Measurements from ENCODE around the gene ASTN2. TPM values are rescaled to one million over a fixed set of nuclear protein-coding genes. Genes with fewer than 3 reads are reported as not detected.

Gene ASTN2
- total and polyA plus RNA-seq, 2 experiments from 2014 or later, result 5.8 to 7.5 TPM

DNA sequence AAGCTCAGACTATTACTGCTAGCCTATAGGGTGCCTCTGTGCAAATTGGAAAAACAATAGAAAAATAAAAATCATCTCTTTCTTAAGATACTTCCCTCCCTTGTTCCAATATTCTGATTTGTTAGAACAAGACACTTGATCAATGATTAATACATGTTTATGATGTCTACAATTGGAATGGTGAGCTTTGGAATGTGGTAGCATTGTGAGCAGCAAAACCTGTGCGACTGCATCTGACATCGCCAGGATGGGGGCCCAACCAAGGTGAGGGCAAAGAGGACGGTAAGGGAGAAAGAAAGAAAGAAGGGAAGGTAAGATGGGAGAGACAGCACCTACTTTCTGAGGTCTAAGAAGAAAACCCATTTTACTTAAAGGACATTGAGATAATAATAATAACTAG is 910.8 kb downstream of the ASTN2 start:
- H3K79me2 ChIP-seq (ENCODE audit: insufficient read depth), result no peaks in the 10 kb centered on the region
- no peak overlapping the region for H3K9ac ChIP-seq
- no peaks in the 10 kb centered on the region for H3K27me3 ChIP-seq (replicated peaks; ENCODE audit: insufficient read depth)
- H3F3A ChIP-seq (ENCODE audit: insufficient read depth), result peaks cover 16% of the 10 kb centered on the region
- no peak overlapping the region for H3K27ac ChIP-seq
- H4K20me1 ChIP-seq (ENCODE audit: insufficient read depth), result no peaks in the 10 kb centered on the region
- H3K9me3 ChIP-seq (ENCODE audit: low read depth), result no peaks in the 10 kb centered on the region
- peaks cover 23% of the 10 kb centered on the region for H3K4me1 ChIP-seq (ENCODE audit: insufficient read depth)
- 93 to 98% methylated on average over 3 of the region's 3 CpGs for WGBS, 2 experiments (ENCODE audit: low coverage in 1 of 2, low lambda C conversion rate in 2 of 2, missing lambda C conversion rate in 2 of 2)
- no peak overlapping the region for H3K4me3 ChIP-seq
- DNase-seq, result no peak
- no peak overlapping the region for H3K4me2 ChIP-seq (ENCODE audit: unreplicated experiment)
- in situ Hi-C loops (cut with MboI), result no loop called here
- no peak overlapping the region for H2AFZ ChIP-seq
- H3K36me3 ChIP-seq (ENCODE audit: low read depth), result no peaks in the 10 kb centered on the region
- TF ChIP-seq EZH2phosphoT487 (IDR thresholded peaks at IDR 0.05; ENCODE audit: insufficient read depth, low read depth) (no peak), EZH2 (IDR thresholded peaks at IDR 0.05; ENCODE audit: insufficient read depth, poor library complexity, severe bottlenecking) (no peak)
- no peaks in the 10 kb centered on the region for H3K9me2 ChIP-seq (ENCODE audit: insufficient read depth)

DNA sequence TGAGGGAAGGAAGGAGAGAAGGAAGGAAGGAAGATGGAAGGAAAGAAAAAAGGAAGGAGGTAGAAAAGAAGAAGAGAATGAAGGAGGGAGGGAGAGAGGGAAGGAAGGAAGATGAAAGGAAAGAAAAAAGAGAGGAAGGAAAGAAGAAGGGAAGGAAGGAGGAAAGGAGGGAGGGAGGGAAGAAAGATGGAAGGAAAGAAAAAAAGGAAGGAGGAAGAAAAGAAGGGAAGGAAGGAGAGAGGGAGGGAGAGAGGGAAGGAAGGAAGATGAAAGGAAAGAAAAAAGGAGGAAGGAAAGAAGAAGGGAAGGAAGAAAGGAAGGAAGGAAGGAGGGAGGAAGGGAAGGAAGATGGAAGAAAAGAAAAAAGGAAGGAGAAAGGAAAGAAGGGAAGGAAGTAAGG is 912.1 kb downstream of the ASTN2 start:
- H3K4me1 ChIP-seq (ENCODE audit: insufficient read depth), result peaks cover 27% of the 10 kb centered on the region
- in situ Hi-C loops (cut with MboI), result no loop called here
- H3K4me3 ChIP-seq, result no peak overlapping the region
- no peak overlapping the region for H3K9ac ChIP-seq
- H3F3A ChIP-seq (ENCODE audit: insufficient read depth), result peaks cover 23% of the 10 kb centered on the region
- H3K9me3 ChIP-seq (ENCODE audit: low read depth), result no peaks in the 10 kb centered on the region
- no peaks in the 10 kb centered on the region for H3K27me3 ChIP-seq (replicated peaks; ENCODE audit: insufficient read depth)
- H3K79me2 ChIP-seq (ENCODE audit: insufficient read depth), result no peaks in the 10 kb centered on the region
- no peak overlapping the region for H3K27ac ChIP-seq
- no peak overlapping the region for H3K4me2 ChIP-seq (ENCODE audit: unreplicated experiment)
- no peak for TF ChIP-seq EZH2 (IDR thresholded peaks at IDR 0.05; ENCODE audit: insufficient read depth, poor library complexity, severe bottlenecking)
- no peak for TF ChIP-seq EZH2phosphoT487 (IDR thresholded peaks at IDR 0.05; ENCODE audit: insufficient read depth, low read depth)
- no peaks in the 10 kb centered on the region for H3K36me3 ChIP-seq (ENCODE audit: low read depth)
- no peaks in the 10 kb centered on the region for H4K20me1 ChIP-seq (ENCODE audit: insufficient read depth)
- H2AFZ ChIP-seq, result no peak overlapping the region
- no peak for DNase-seq
- H3K9me2 ChIP-seq (ENCODE audit: insufficient read depth), result no peaks in the 10 kb centered on the region

DNA sequence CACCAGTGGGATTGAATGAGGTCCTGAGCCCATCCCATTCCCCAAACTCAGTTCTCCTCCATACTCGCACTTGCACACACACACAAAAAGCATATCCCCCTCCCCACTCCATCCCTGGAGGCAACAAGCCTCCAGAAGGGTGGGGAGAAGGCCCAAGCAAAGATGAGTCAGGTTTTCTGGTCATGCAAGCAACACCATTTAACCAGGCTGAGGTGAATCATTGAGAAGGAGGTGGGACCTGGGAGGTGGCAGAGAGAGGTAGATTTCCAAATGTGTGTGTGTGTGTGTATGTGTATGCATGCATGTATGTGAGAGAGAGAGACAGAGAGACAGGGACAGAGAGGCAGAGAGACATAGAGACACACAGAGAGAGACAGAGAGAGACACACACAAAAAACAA is 913.0 kb downstream of the ASTN2 start:
- no peak for TF ChIP-seq EZH2phosphoT487 (IDR thresholded peaks at IDR 0.05; ENCODE audit: insufficient read depth, low read depth)
- TF ChIP-seq EZH2 (IDR thresholded peaks at IDR 0.05; ENCODE audit: insufficient read depth, poor library complexity, severe bottlenecking), result no peak
- DNase-seq, result peak; percentile 85
- H3K4me2 ChIP-seq (ENCODE audit: unreplicated experiment), result no peak overlapping the region
- H3K36me3 ChIP-seq (ENCODE audit: low read depth), result no peaks in the 10 kb centered on the region
- no peaks in the 10 kb centered on the region for H3K79me2 ChIP-seq (ENCODE audit: insufficient read depth)
- no peak overlapping the region for H3K4me3 ChIP-seq
- no peak overlapping the region; the same call in 1 of the 2 replicates for H2AFZ ChIP-seq
- H3F3A ChIP-seq (ENCODE audit: insufficient read depth), result peaks cover 23% of the 10 kb centered on the region
- WGBS, 2 experiments (ENCODE audit: low coverage in 1 of 2, low lambda C conversion rate in 2 of 2, missing lambda C conversion rate in 2 of 2), result 80 to 94% methylated on average over 1 of the region's 1 CpG
- H3K27me3 ChIP-seq (replicated peaks; ENCODE audit: insufficient read depth), result no peaks in the 10 kb centered on the region
- H3K9me2 ChIP-seq (ENCODE audit: insufficient read depth), result no peaks in the 10 kb centered on the region
- no peak overlapping the region for H3K9ac ChIP-seq
- no peaks in the 10 kb centered on the region for H4K20me1 ChIP-seq (ENCODE audit: insufficient read depth)
- H3K27ac ChIP-seq, result no peak overlapping the region
- in situ Hi-C loops (cut with MboI), result no loop called here
- H3K9me3 ChIP-seq (ENCODE audit: low read depth), result no peaks in the 10 kb centered on the region
- peaks cover 27% of the 10 kb centered on the region for H3K4me1 ChIP-seq (ENCODE audit: insufficient read depth)

DNA sequence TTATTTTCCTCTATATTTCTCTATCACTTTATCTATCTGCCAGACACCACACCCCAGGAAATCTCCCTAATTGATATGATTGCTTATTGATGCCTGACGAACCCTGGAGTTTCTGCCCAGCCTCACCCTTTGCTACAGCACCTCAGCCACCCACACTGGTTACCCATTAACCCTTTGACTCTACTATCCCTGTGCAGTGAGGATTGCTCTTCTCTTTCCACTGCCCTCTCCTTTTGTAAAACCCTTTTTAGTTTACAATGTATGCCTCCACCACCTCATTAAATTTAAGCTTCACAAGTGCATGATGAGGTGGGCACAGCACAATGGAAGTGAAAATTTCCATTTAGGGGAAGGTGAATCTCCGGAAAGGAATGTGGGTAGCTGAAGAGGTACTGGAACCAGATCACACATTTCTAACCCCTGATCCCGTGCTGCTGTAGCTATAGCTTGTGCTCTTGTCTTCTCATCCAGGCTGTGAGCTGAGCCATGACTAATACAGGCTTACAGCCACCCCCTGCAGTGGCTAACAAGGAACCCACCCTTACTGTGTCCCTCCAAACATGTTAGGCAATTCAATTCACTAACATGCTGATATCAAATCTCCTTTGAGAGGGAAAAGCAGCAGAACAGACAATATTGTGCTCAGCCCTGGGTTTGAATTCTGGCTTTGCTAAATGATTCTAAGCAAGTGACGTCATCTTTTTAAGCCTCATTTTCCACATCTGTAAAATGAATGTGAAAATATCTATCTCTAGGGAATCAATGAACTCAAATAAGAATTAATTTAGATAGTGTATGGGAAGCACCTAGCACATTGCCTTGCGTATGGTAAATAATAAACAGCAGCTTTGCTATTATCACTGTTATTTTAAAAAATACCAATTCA is 914.6 kb downstream of the ASTN2 start:
- WGBS, 2 experiments (ENCODE audit: low coverage in 1 of 2, low lambda C conversion rate in 2 of 2, missing lambda C conversion rate in 2 of 2), result 13 to 16% methylated on average over 5 of the region's 5 CpGs
- Histone ChIP-seq H3K27ac (peak overlapping the region; percentile 35), H3K9me3 (ENCODE audit: low read depth) (no peaks in the 10 kb centered on the region), H4K20me1 (ENCODE audit: insufficient read depth) (no peaks in the 10 kb centered on the region), H3F3A (ENCODE audit: insufficient read depth) (peaks cover 23% of the 10 kb centered on the region), H3K9me2 (ENCODE audit: insufficient read depth) (no peaks in the 10 kb centered on the region), H3K79me2 (ENCODE audit: insufficient read depth) (no peaks in the 10 kb centered on the region), H3K27me3 (replicated peaks; ENCODE audit: insufficient read depth) (no peaks in the 10 kb centered on the region), H3K4me2 (ENCODE audit: unreplicated experiment) (peak overlapping the region; percentile 67), H2AFZ (no peak overlapping the region), H3K4me3 (no peak overlapping the region), H3K9ac (no peak overlapping the region), H3K36me3 (ENCODE audit: low read depth) (no peaks in the 10 kb centered on the region), H3K4me1 (ENCODE audit: insufficient read depth) (peaks cover 27% of the 10 kb centered on the region)
- in situ Hi-C loops (cut with MboI), result no loop called here
- TF ChIP-seq EZH2 (IDR thresholded peaks at IDR 0.05; ENCODE audit: insufficient read depth, poor library complexity, severe bottlenecking) (no peak), EZH2phosphoT487 (IDR thresholded peaks at IDR 0.05; ENCODE audit: insufficient read depth, low read depth) (no peak)
- DNase-seq, result peak; percentile 94

Data from GM23248 (cell line).